ENCODE data around the gene EVI2B.
"Not testable (repeated sequence)": the region's sequence is repeated elsewhere in the genome, so short reads cannot be mapped to it uniquely, and the experiment has no call there.

EVI2B gene

GRCh38 chr17:31310260-31310659 is 3.6 kb downstream of the EVI2B start:
- DNase-seq = no peak

GRCh38 chr17:31309556-31309955 is 4.3 kb downstream of the EVI2B start:
- no peak for DNase-seq

GRCh38 chr17:31308372-31309334 is 5.2 kb downstream of the EVI2B start:
- DNase-seq = no peak

- DNase-seq = no peak
Measured at GRCh38 chr17:31307640-31308039, 6.2 kb downstream of the EVI2B start.

GRCh38 chr17:31299624-31300023 is 14.2 kb downstream of the EVI2B start:
- DNase-seq = no peak

- DNase-seq = no peak
Measured at GRCh38 chr17:31297090-31297489, 16.8 kb downstream of the EVI2B start, which contains the start of gene OMG. OMG (minus strand) TSS chr17:31297239; CDS start chr17:31296331, 908 bp downstream.

- no peak for DNase-seq
Measured at GRCh38 chr17:31296142-31296541, 17.7 kb downstream of the EVI2B start.

GRCh38 chr17:31295489-31295871 is 18.4 kb downstream of the EVI2B start:
- DNase-seq = no peak

- no peak for DNase-seq
Measured at GRCh38 chr17:31294820-31295488, 18.9 kb downstream of the EVI2B start.

- no peak for DNase-seq
Measured at GRCh38 chr17:31294231-31294630, 19.6 kb downstream of the EVI2B start.

- no peak for DNase-seq
Measured at GRCh38 chr17:31293581-31293980, 20.3 kb downstream of the EVI2B start.

GRCh38 chr17:31291820-31292219 is 22.0 kb downstream of the EVI2B start:
- no peak for DNase-seq

- DNase-seq = no peak
Measured at GRCh38 chr17:31289790-31290189, 24.1 kb downstream of the EVI2B start.

- DNase-seq = not testable (repeated sequence)
Measured at GRCh38 chr17:31287932-31288331, 25.9 kb downstream of the EVI2B start.

GRCh38 chr17:31286587-31286986 is 27.3 kb downstream of the EVI2B start:
- DNase-seq = no peak

GRCh38 chr17:31283841-31284240 is 30.0 kb downstream of the EVI2B start:
- DNase-seq = no peak

GRCh38 chr17:31281061-31281460 is 32.8 kb downstream of the EVI2B start:
- no peak for DNase-seq

- DNase-seq = no peak
Measured at GRCh38 chr17:31279401-31279800, 34.5 kb downstream of the EVI2B start.

GRCh38 chr17:31275116-31275515 is 38.7 kb downstream of the EVI2B start:
- no peak for DNase-seq

GRCh38 chr17:31274252-31274651 is 39.6 kb downstream of the EVI2B start:
- DNase-seq = no peak

- DNase-seq = no peak
Measured at GRCh38 chr17:31273516-31273915, 40.3 kb downstream of the EVI2B start.

- DNase-seq = no peak
Measured at GRCh38 chr17:31272803-31273202, 41.1 kb downstream of the EVI2B start.

GRCh38 chr17:31272236-31272635 is 41.6 kb downstream of the EVI2B start:
- DNase-seq = no peak

GRCh38 chr17:31269578-31269983 is 44.3 kb downstream of the EVI2B start:
- DNase-seq = no peak

Measured in activated CD4-positive, CD25-positive, alpha-beta regulatory T cell treated with anti-CD3 and anti-CD28 coated beads, Interleukin-2, amount 50 U/mL, for 72 hours (primary cell).